Gastrocnemius medialis (tissue), 4 donors: ENCODE data around the gene ADAM12. TPM values are rescaled to one million over a fixed set of nuclear protein-coding genes. Genes with fewer than 3 reads are reported as not detected.

Source experiments
- ATAC-seq, 2 donors: fragments of 150-250 bp; one replicate each; pipeline ENCODE4 v1.9.1; 2016
- DNase-seq, 2 donors: peaks; one replicate each; pipeline ENCODE4 v3.0.0-alpha.2; 2019
- H3K27ac ChIP-seq, 4 donors: fragments of 200-600 bp; sonication (generic); 1 replicate in 1 of 4; 2 replicates in 3 of 4; pipeline ENCODE4 v1.5.1; 2016 to 2018; ENCODE audit warnings: mild to moderate bottlenecking in 2 of 4, moderate library complexity in 1 of 4
- H3K27me3 ChIP-seq, 3 donors: fragments of 200-600 bp; sonication (generic) in 2 of 3; 1 replicate in 1 of 3; 2 replicates in 2 of 3; pipeline versions ENCODE4 v1.5.1 to v1.6.0; 2016 to 2019; ENCODE audit warnings: mild to moderate bottlenecking in 1 of 3, moderate library complexity in 1 of 3
- H3K36me3 ChIP-seq, 2 donors: fragments of 200-600 bp; sonication (generic) in 1 of 2; one replicate each; pipeline ENCODE4 v1.5.1; 2017 to 2018
- H3K4me1 ChIP-seq, 2 donors: fragments of 200-600 bp; sonication (generic) in 1 of 2; one replicate each; pipeline ENCODE4 v1.5.1; 2016 to 2017; ENCODE audit warnings: mild to moderate bottlenecking in 2 of 2
- H3K4me3 ChIP-seq, 4 donors: fragments of 200-600 bp; sonication (generic) in 3 of 4; 1 replicate in 1 of 4; 2 replicates in 3 of 4; pipeline ENCODE4 v1.5.1; 2016 to 2019; ENCODE audit warnings: mild to moderate bottlenecking in 2 of 4
- H3K9me3 ChIP-seq, 3 donors: fragments of 200-600 bp; sonication (generic) in 2 of 3; 1 replicate in 1 of 3; 2 replicates in 2 of 3; pipeline ENCODE4 v1.5.1; 2016 to 2019
- POLR2A ChIP-seq, 2 donors: fragments of 450-650 bp; IDR thresholded peaks; one replicate each; pipeline ENCODE4 v1.6.1; 2017; ENCODE audit warnings: antibody characterized with exemption in 2 of 2, mild to moderate bottlenecking in 2 of 2, moderate library complexity in 2 of 2
- in situ Hi-C, 4 donors: fragments of 200-750 bp; cut with MboI; loops; one replicate each; pipeline versions ENCODE4 v1.15.0 to v1.8.0; 2017; ENCODE audit warnings: low sequenced_read_pairs in 4 of 4
- intact Hi-C: fragments of 100-400 bp; cut with DNase I; formaldehyde crosslinking; loops from one replicate; pipeline ENCODE4 v1.15.1; 2023; ENCODE audit warnings: low total_unique reads
- total RNA-seq, 4 donors: library from RNA; depleted of rRNA; stranded (reverse); fragments of >200 nt; gene quantifications; one replicate each; pipeline versions ENCODE4 v1.1.0 to v1.2.3, GENCODE V29; 2016
- TF ChIP-seq, protein P1 (sequence below), 5 experiments: fragments of 450-650 bp in 3 of 5; fragments of 200-600 bp in 2 of 5; sonication (generic) in 2 of 5; IDR thresholded peaks in 4 of 5; conservative IDR thresholded peaks in 1 of 5; 1 replicate in 4 of 5; 2 replicates in 1 of 5; pipeline ENCODE4 v1.5.1; 2016 to 2019; ENCODE audit warnings: antibody characterized with exemption in 5 of 5, mild to moderate bottlenecking in 3 of 5, moderate library complexity in 3 of 5

ADAM12 gene
- total RNA-seq, 4 donors from 2014 or later: 0.10 TPM; not detected in 3

DNA sequence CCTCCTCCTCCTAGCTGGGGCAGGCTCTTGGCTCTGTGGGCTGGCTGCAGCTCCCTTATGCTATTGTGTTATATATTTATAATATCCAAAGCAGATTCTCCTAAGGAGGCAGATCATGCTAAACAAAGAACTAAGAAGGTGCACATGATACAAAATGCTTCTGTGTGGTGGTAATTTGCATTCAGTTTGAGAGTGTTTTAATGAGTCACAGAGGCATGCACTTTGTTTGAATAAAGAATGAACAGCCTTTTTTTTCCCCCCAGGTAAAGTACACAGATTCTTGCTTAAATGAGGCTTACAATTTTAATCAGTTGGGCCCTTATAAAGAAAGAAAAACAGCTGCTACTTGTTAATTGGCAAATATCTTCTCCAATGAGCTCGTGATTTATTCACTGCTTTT lies 396.9 kb downstream of the ADAM12 start:
- H3K4me1 ChIP-seq: no peaks in the 10 kb centered on the region
- no peak overlapping the region for H3K27ac ChIP-seq
- DNase-seq (no peak), ATAC-seq (no peak)
- no peak for TF ChIP-seq POLR2A (IDR thresholded peaks at IDR 0.05)
- no peak overlapping the region for H3K4me3 ChIP-seq
- in situ Hi-C loops: loop anchor here in 3 of 4 donors (25.0 kb wide), 2 partner anchors 396 to 521 kb away; partner anchors contain the start of gene ADAM12 (in 1 of the 3)
- H3K36me3 ChIP-seq: no peaks in the 10 kb centered on the region
- H3K27me3 ChIP-seq: no peaks in the 10 kb centered on the region
- intact Hi-C loops: no loop called here
- no peaks in the 10 kb centered on the region for H3K9me3 ChIP-seq

DNA sequence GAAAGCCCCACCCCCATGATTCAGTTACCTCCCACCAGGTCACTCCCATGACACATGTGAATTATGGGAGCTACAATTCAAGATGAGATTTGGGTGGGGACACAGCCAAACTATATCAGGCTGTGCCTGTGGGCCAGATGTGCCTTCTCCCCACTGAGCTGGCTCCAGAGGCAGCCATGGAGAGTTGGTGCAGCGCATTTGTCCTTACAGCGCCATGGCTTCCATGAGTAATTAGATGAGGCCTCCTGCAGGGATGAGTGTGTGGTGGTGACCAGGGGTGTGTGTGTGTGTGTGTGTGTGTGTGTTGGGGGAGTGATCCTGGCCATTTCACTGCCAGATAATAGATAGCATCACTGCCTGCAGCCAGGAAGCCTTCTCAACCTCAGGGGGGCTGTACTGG lies 397.3 kb downstream of the ADAM12 start:
- DNase-seq (no peak), ATAC-seq (no peak)
- H3K9me3 ChIP-seq: no peaks in the 10 kb centered on the region
- no peak overlapping the region for H3K27ac ChIP-seq
- H3K27me3 ChIP-seq: no peaks in the 10 kb centered on the region
- no peaks in the 10 kb centered on the region for H3K36me3 ChIP-seq
- intact Hi-C loops: no loop called here
- H3K4me1 ChIP-seq: no peaks in the 10 kb centered on the region
- in situ Hi-C loops: loop anchor here in 3 of 4 donors (25.0 kb wide), 2 partner anchors 396 to 521 kb away; partner anchors contain the start of gene ADAM12 (in 1 of the 3)
- TF ChIP-seq, protein P1, sequence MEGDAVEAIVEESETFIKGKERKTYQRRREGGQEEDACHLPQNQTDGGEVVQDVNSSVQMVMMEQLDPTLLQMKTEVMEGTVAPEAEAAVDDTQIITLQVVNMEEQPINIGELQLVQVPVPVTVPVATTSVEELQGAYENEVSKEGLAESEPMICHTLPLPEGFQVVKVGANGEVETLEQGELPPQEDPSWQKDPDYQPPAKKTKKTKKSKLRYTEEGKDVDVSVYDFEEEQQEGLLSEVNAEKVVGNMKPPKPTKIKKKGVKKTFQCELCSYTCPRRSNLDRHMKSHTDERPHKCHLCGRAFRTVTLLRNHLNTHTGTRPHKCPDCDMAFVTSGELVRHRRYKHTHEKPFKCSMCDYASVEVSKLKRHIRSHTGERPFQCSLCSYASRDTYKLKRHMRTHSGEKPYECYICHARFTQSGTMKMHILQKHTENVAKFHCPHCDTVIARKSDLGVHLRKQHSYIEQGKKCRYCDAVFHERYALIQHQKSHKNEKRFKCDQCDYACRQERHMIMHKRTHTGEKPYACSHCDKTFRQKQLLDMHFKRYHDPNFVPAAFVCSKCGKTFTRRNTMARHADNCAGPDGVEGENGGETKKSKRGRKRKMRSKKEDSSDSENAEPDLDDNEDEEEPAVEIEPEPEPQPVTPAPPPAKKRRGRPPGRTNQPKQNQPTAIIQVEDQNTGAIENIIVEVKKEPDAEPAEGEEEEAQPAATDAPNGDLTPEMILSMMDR (IDR thresholded peaks at IDR 0.05 in 4 of 5, conservative IDR thresholded peaks at IDR 0.05 in 1 of 5): no peak
- TF ChIP-seq POLR2A (IDR thresholded peaks at IDR 0.05): no peak
- H3K4me3 ChIP-seq: no peak overlapping the region

DNA sequence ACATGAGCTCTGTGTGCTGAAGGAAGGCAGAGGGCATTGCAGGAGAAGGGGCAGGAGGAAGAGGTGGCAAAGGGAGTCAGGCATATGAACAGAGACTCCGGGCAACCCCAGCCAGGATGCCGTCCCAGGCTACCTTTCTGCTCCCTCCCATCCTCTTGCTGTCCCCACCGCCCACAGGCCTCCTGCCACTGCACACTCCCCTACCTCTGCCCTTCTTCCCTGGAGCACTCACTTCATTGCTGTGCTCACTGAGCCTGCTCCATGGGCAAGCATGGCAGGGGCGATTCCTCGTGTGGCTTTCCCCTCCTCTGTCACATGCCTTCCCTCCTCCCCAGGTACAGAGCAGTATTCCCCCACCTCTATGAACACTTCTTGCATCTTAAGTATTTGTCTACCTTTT lies 398.5 kb downstream of the ADAM12 start:
- in situ Hi-C loops: loop anchor here in 3 of 4 donors (10.0 to 25.0 kb wide), 3 partner anchors 398 to 523 kb away; partner anchors contain the start of gene ADAM12 (in 1 of the 3)
- Histone ChIP-seq H3K27me3 (no peaks in the 10 kb centered on the region), H3K9me3 (no peaks in the 10 kb centered on the region), H3K27ac (no peak overlapping the region), H3K4me3 (no peak overlapping the region), H3K4me1 (no peaks in the 10 kb centered on the region), H3K36me3 (no peaks in the 10 kb centered on the region)
- intact Hi-C loops: loop anchor here (10.0 kb wide), 2 partner anchors 515 to 1865 kb away; no protein-coding TSS in a partner anchor
- ATAC-seq: no peak
- no peak for TF ChIP-seq POLR2A (IDR thresholded peaks at IDR 0.05)
- TF ChIP-seq, protein P1 (IDR thresholded peaks at IDR 0.05 in 4 of 5, conservative IDR thresholded peaks at IDR 0.05 in 1 of 5): no peak
- no peak for DNase-seq

DNA sequence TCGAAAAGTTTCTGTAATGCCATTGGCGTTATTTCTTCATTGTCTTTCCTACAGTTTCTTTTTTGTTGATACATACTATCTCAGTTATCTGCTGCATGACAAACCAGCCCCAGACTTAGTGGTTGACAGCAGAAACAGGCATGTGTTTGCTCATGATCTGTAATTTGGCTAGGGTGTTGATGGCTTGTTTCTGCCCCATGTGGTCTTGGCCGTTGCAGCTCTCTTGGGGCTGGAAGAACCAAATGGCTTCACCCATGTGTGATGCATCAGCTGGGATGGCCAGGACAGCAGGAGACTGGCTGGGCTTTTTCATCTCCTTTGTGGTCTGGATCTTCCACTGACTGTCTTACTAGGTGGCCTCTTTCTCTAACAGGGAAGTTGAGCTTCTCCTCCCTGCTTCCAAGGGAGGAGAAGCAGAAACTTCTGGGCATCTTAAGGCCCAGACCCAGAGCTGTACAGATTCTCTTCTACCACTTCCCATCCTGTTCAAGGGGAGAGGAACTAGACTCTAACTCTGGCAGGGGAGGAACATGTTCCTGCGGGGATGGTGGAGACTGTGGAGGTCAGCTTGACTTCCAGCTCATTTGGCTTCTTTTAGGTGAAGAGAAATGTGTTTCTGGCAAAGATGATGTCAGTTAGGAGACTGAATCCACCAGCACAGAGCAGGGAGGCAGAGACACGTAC lies 402.6 kb downstream of the ADAM12 start:
- intact Hi-C loops (loop anchor here (10.0 kb wide), 2 partner anchors 519 to 1869 kb away; no protein-coding TSS in a partner anchor), in situ Hi-C loops (loop anchor here in 3 of 4 donors (10.0 to 25.0 kb wide), 3 partner anchors 402 to 527 kb away; partner anchors contain the start of gene ADAM12 (in 1 of the 3))
- TF ChIP-seq, protein P1 (IDR thresholded peaks at IDR 0.05 in 4 of 5, conservative IDR thresholded peaks at IDR 0.05 in 1 of 5): no peak
- no peak for TF ChIP-seq POLR2A (IDR thresholded peaks at IDR 0.05)
- Histone ChIP-seq H3K4me3 (no peak overlapping the region), H3K27me3 (no peaks in the 10 kb centered on the region), H3K36me3 (no peaks in the 10 kb centered on the region), H3K4me1 (no peaks in the 10 kb centered on the region), H3K9me3 (no peaks in the 10 kb centered on the region), H3K27ac (no peak overlapping the region)
- no peak for DNase-seq
- no peak for ATAC-seq

DNA sequence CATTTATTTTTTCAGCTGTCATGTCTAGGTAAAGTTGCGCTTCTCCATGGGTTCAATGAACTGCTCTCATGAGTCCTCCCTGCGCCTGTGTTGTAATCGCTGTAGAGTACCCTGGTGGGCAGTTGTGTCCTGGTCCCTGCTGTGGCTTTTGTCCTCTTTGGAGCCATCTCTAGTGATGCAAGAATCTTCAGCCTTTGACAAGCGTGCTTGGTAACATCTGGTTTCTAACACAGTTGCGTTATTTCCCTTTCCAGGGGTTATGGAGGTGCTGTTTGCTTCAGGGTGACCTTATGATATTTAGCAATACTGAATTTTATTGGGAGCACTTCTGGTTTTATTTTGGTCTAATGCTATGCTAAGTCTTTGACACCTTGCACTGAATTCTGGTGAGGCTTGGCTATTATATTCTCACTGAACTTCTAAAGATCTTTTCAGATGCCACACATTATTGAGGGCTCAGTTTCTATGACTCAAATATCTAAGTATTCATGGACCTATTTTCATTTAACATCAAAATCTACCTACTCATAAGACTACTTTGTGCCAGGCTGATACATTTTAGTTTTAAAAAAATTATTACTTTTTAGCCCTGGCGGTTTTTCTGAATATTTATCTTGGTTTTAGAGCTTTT lies 403.3 kb downstream of the ADAM12 start:
- ATAC-seq (no peak), DNase-seq (no peak)
- no peaks in the 10 kb centered on the region for H3K9me3 ChIP-seq
- H3K4me3 ChIP-seq: no peak overlapping the region
- no peaks in the 10 kb centered on the region for H3K36me3 ChIP-seq
- no peaks in the 10 kb centered on the region for H3K4me1 ChIP-seq
- H3K27me3 ChIP-seq: no peaks in the 10 kb centered on the region
- no peak for TF ChIP-seq POLR2A (IDR thresholded peaks at IDR 0.05)
- TF ChIP-seq, protein P1 (IDR thresholded peaks at IDR 0.05 in 4 of 5, conservative IDR thresholded peaks at IDR 0.05 in 1 of 5): no peak
- H3K27ac ChIP-seq: no peak overlapping the region
- in situ Hi-C loops: loop anchor here (5.0 to 25.0 kb wide), 4 partner anchors 402 to 527 kb away; partner anchors contain the start of gene ADAM12 (in 1 of the 4)
- intact Hi-C loops: loop anchor here (10.0 kb wide), 2 partner anchors 520 to 1870 kb away; no protein-coding TSS in a partner anchor
